NCI-H2227 (cell line): ENCODE results near the gene CYBA.

Experiments
- DNase-seq: peaks from one replicate; lab custom pipeline; 2025; ENCODE audit not compliant: unreplicated experiment; lab: John Stamatoyannopoulos, UW

The CYBA gene

GRCh38 chr16:88631920-88632586, 18.8 kb downstream of the CYBA start:
- DNase-seq, result no peak

GRCh38 chr16:88631384-88631783, 19.5 kb downstream of the CYBA start:
- no peak for DNase-seq

GRCh38 chr16:88630941-88631340, 19.9 kb downstream of the CYBA start:
- DNase-seq, result no peak

GRCh38 chr16:88630433-88630832, 20.4 kb downstream of the CYBA start:
- no peak for DNase-seq

- DNase-seq, result no peak
Observed at GRCh38 chr16:88629835-88630234, 21.0 kb downstream of the CYBA start.

GRCh38 chr16:88628512-88628974, 22.3 kb downstream of the CYBA start:
- DNase-seq, result peak; percentile 14

- DNase-seq, result no peak
Observed at GRCh38 chr16:88627531-88628411, 23.1 kb downstream of the CYBA start.

- no peak for DNase-seq
Observed at GRCh38 chr16:88626646-88627045, 24.2 kb downstream of the CYBA start.

- no peak for DNase-seq
Observed at GRCh38 chr16:88624977-88625576, 25.8 kb downstream of the CYBA start.

GRCh38 chr16:88624481-88624880, 26.4 kb downstream of the CYBA start:
- DNase-seq, result no peak

- no peak for DNase-seq
Observed at GRCh38 chr16:88623858-88624257, 27.0 kb downstream of the CYBA start.

GRCh38 chr16:88622866-88623265, 28.0 kb downstream of the CYBA start:
- DNase-seq, result no peak

- no peak for DNase-seq
Observed at GRCh38 chr16:88622125-88622524, 28.7 kb downstream of the CYBA start.

GRCh38 chr16:88619859-88620815, 30.7 kb downstream of the CYBA start:
- DNase-seq, result no peak

GRCh38 chr16:88618956-88619667, 31.7 kb downstream of the CYBA start:
- DNase-seq, result no peak

GRCh38 chr16:88618182-88618955, 32.5 kb downstream of the CYBA start:
- no peak for DNase-seq

- DNase-seq, result no peak
Observed at GRCh38 chr16:88617268-88618031, 33.4 kb downstream of the CYBA start.

GRCh38 chr16:88616736-88617135, 34.1 kb downstream of the CYBA start:
- DNase-seq, result no peak

GRCh38 chr16:88616320-88616719, 34.5 kb downstream of the CYBA start:
- DNase-seq, result no peak
